Central memory CD8-positive, alpha-beta T cell (primary cell): ENCODE results near the gene LYSET.
"Not testable (repeated sequence)": the region's sequence is repeated elsewhere in the genome, so short reads cannot be mapped to it uniquely, and the experiment has no call there.

ENCODE experiments used
- ATAC-seq: fragments of 150-1000 bp; cut with Tn5 transposase; replicated peaks from 2 replicates; pipeline ENCODE4 v1.10.0; 2022; ENCODE audit warnings: mild to moderate bottlenecking, moderate FRiP score, moderate number of reproducible peaks; ENCODE audit not compliant: poor library complexity, severe bottlenecking; ENCODE audit errors: extremely low read depth
- DNase-seq, 2 donors: peaks; one replicate each; pipeline ENCODE4 v3.0.0; 2021; ENCODE audit warnings: low spot score in 2 of 2
- H3K27ac Mint-ChIP-seq: one replicate; pipeline ENCODE4 v1.8.0; 2022; ENCODE audit warnings: low read depth, mild to moderate bottlenecking, moderate library complexity, mixed read lengths
- H3K27me3 Mint-ChIP-seq: one replicate; pipeline ENCODE4 v1.8.0; 2022; ENCODE audit warnings: mixed read lengths
- H3K36me3 Mint-ChIP-seq: one replicate; pipeline ENCODE4 v1.8.0; 2022; ENCODE audit warnings: mild to moderate bottlenecking, moderate library complexity, mixed read lengths; ENCODE audit not compliant: insufficient read depth
- H3K4me1 Mint-ChIP-seq: one replicate; pipeline ENCODE4 v1.8.0; 2022; ENCODE audit warnings: mixed read lengths
- H3K4me3 Mint-ChIP-seq: one replicate; pipeline ENCODE4 v1.8.0; 2022; ENCODE audit warnings: mild to moderate bottlenecking, moderate library complexity, mixed read lengths
- H3K9me3 Mint-ChIP-seq: one replicate; pipeline ENCODE4 v1.8.0; 2022; ENCODE audit warnings: mixed read lengths

LYSET gene

GRCh38 chr14:93174731-93175130 is 10.4 kb upstream of the LYSET start:
- not testable (repeated sequence) for H3K9me3 Mint-ChIP-seq, H3K36me3 Mint-ChIP-seq, H3K4me3 Mint-ChIP-seq, H3K27ac Mint-ChIP-seq, ATAC-seq, H3K4me1 Mint-ChIP-seq, DNase-seq
- H3K27me3 Mint-ChIP-seq = peaks cover 13% of the 10 kb centered on the region

DNA sequence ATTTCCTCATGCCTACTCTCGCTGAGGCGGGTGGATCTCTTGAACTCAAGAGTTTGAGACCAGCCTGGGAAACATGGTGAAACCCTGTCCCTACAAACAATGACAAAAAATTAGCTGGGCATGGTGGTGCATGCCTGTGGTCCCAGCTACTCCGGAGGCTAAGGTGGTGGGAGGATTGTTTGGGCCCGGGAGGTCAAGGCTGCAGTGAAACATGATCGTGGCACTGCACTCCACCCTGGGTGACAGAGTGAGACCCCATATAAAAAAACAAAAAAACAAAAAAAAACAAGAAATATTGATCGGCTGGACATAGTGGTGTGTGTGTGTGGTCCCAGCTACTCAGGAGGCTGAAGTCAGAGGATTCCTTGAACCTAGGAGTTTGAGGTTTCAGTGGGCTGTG is 9.6 kb upstream of the LYSET start:
- Mint-ChIP-seq H3K9me3 (no peaks in the 10 kb centered on the region), H3K27ac (no peak overlapping the region), H3K36me3 (peaks cover 3% of the 10 kb centered on the region), H3K27me3 (peaks cover 13% of the 10 kb centered on the region), H3K4me1 (no peaks in the 10 kb centered on the region), H3K4me3 (no peak overlapping the region)
- no peak for ATAC-seq
- DNase-seq = no peak

DNA sequence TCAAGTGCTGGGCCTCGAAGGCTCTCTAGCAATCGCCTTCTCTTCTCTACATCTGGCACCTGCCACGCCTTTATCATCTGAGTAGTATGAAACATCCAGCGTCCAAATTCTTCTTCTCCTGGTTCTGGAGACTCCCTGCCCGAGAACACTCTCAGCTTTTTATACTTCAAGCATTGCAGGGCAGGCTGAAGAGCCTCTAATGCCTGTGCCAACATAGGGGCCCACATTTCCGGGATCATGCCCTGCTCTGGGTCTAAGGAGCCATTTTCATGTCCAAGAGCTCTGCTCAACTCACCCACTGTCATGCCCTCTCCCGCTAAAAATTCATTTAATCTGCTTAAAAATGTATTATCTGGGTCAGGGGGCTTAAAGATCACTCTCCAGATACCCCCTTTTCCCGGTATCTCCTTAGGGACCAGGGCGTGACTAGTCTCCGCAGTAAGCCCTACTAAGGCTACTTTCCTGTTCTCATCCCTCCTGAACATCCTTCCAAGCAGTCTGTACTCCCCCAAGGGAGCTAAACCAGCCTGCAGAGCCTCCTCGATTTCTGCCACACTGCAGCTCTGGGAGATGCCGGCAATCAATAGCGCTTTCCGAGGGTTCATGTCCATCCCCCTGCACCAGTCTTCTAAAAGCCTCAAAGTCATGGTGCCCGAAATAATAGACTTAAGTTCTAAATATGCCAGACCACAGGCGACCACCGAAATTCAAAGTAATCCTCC is 1.4 kb upstream of the LYSET start:
- H3K4me3 Mint-ChIP-seq = peak overlapping the region; percentile 87
- H3K4me1 Mint-ChIP-seq = peaks cover 27% of the 10 kb centered on the region
- DNase-seq = no peak

GRCh38 chr14:93185349-93185720 is 218 bp downstream of the LYSET start:
- H3K27me3 Mint-ChIP-seq = no peaks in the 10 kb centered on the region
- H3K9me3 Mint-ChIP-seq = no peaks in the 10 kb centered on the region
- peak; percentile 4 for ATAC-seq
- no peak for DNase-seq
- H3K4me1 Mint-ChIP-seq = peaks cover 27% of the 10 kb centered on the region
- H3K4me3 Mint-ChIP-seq = peak overlapping the region; percentile 87
- H3K36me3 Mint-ChIP-seq = peaks cover 28% of the 10 kb centered on the region
- H3K27ac Mint-ChIP-seq = peak overlapping the region; percentile 91

More for the DNA sequence above, 1.4 kb upstream of the LYSET start:
- Mint-ChIP-seq H3K27me3 (no peaks in the 10 kb centered on the region), H3K27ac (peak overlapping the region; percentile 91), H3K9me3 (no peaks in the 10 kb centered on the region), H3K36me3 (peaks cover 29% of the 10 kb centered on the region)
- no peak for ATAC-seq

DNA sequence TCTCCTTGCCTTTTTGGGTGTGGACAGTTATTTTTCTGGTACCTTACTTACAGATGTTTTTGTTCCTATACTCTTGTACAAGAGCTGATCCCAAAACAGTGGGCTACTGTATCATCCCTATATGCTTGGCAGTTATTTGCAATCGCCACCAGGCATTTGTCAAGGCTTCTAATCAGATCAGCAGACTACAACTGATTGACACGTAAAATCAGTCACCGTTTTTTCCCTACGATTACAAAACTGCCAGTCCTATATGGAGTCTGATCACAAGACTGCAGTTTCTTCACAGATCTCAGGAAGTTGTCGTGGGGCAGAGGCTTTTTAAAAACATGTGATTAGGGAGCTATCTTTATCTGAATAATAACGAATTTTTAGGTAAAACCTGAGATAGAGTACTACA is 1.3 kb downstream of the LYSET start:
- Mint-ChIP-seq H3K27me3 (no peaks in the 10 kb centered on the region), H3K27ac (no peak overlapping the region), H3K4me3 (peak overlapping the region; percentile 87), H3K36me3 (peaks cover 25% of the 10 kb centered on the region), H3K4me1 (peaks cover 27% of the 10 kb centered on the region), H3K9me3 (no peaks in the 10 kb centered on the region)
- ATAC-seq (no peak), DNase-seq (no peak)

DNA sequence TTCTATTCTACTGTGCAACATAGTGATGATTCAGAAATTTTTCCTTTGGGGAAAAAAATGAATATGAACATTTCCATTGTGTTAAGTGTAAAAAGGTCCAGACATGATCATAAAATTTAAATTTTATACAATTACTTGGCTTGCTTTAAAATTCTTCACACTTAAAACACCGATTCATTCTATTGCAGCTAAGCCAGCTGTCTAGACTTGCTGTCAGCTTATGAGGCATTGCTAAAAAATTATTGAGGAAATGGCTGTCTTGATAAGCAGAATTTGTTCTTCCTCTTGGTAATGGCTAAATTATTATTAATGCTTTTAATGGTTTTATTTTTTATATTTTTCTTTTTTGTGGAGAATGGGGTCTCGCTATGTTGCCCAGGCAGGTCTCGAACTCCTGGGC is 1.8 kb downstream of the LYSET start:
- H3K4me1 Mint-ChIP-seq = peaks cover 22% of the 10 kb centered on the region
- DNase-seq = no peak
- no peaks in the 10 kb centered on the region for H3K27me3 Mint-ChIP-seq
- no peak for ATAC-seq
- H3K9me3 Mint-ChIP-seq = no peaks in the 10 kb centered on the region
- no peak overlapping the region for H3K27ac Mint-ChIP-seq
- peaks cover 23% of the 10 kb centered on the region for H3K36me3 Mint-ChIP-seq
- no peak overlapping the region for H3K4me3 Mint-ChIP-seq

DNA sequence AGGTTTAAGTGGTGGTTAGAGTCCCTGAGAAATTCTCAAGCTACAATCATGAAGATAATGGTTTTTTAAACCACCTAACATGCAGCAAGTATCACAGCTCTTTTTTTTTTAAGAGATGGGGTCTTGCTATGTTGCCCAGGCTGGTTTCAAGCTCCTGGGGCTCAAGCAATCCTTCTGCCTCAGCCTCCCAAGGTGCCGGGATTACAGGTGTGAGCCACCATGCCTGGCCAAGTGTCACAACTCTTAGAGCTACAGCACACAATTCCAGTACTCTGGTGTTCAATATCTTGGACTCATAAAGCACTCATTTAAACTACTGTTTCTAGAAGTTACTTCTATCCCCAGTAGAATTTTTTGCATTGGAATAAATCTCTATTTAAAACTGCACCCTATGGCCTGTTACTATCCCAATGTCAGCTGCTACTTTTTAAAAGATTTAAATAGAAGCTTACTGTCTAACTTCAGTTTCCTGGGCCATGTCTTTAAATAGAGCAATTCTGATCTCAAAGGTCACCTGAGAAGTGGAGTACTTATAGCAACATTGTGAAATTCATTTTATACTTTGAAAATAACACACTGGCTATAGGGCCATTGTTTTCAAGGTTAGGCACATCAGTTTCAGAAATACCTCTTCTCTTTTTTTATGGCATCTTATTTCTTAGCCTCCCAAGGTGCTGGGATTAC is 10.3 kb downstream of the LYSET start:
- Mint-ChIP-seq H3K4me3 (no peak overlapping the region), H3K27ac (no peak overlapping the region), H3K27me3 (no peaks in the 10 kb centered on the region), H3K4me1 (no peaks in the 10 kb centered on the region), H3K36me3 (peaks cover 2% of the 10 kb centered on the region), H3K9me3 (no peaks in the 10 kb centered on the region)
- ATAC-seq (no peak), DNase-seq (no peak)

- Mint-ChIP-seq H3K4me3 (no peak overlapping the region), H3K36me3 (peaks cover 6% of the 10 kb centered on the region), H3K9me3 (no peaks in the 10 kb centered on the region), H3K27ac (no peak overlapping the region), H3K27me3 (no peaks in the 10 kb centered on the region), H3K4me1 (peaks cover 2% of the 10 kb centered on the region)
- no peak for DNase-seq
- no peak for ATAC-seq
Measured at GRCh38 chr14:93199031-93199430, 13.9 kb downstream of the LYSET start.

- no peak overlapping the region for H3K4me3 Mint-ChIP-seq
- no peak for DNase-seq
- no peak overlapping the region for H3K27ac Mint-ChIP-seq
- H3K4me1 Mint-ChIP-seq = peaks cover 17% of the 10 kb centered on the region
- peaks cover 8% of the 10 kb centered on the region for H3K36me3 Mint-ChIP-seq
- H3K9me3 Mint-ChIP-seq = no peaks in the 10 kb centered on the region
- H3K27me3 Mint-ChIP-seq = no peaks in the 10 kb centered on the region
- ATAC-seq = no peak
Measured at GRCh38 chr14:93200553-93200952, 15.4 kb downstream of the LYSET start.

GRCh38 chr14:93201155-93201704 is 16.1 kb downstream of the LYSET start:
- no peak for DNase-seq
- Mint-ChIP-seq H3K4me3 (no peak overlapping the region), H3K4me1 (peaks cover 24% of the 10 kb centered on the region), H3K27me3 (no peaks in the 10 kb centered on the region), H3K36me3 (peaks cover 11% of the 10 kb centered on the region), H3K9me3 (no peaks in the 10 kb centered on the region), H3K27ac (peak overlapping the region; percentile 61)
- ATAC-seq = no peak

- no peaks in the 10 kb centered on the region for H3K27me3 Mint-ChIP-seq
- H3K27ac Mint-ChIP-seq = peak within 1 kb of the TSS; percentile 72
- peaks cover 27% of the 10 kb centered on the region for H3K36me3 Mint-ChIP-seq
- peak within 1 kb of the TSS; percentile 97 for H3K4me3 Mint-ChIP-seq
- peaks cover 52% of the 10 kb centered on the region for H3K4me1 Mint-ChIP-seq
- peak; percentile 67 to 75 for DNase-seq
- H3K9me3 Mint-ChIP-seq = no peaks in the 10 kb centered on the region
- peak; percentile 90 for ATAC-seq
Measured at GRCh38 chr14:93206793-93207467, 21.8 kb downstream of the LYSET start, which contains the start of the genes GON7 and UBR7. TSS of gene GON7 (minus strand) at chr14:93207065. CDS start at chr14:93207037, 28 bp downstream. TSS of gene UBR7 (plus strand) at chr14:93207256. CDS start at chr14:93207292, 36 bp downstream.

GRCh38 chr14:93207468-93208308 is 22.6 kb downstream of the LYSET start:
- peak overlapping the region; percentile 97 for H3K4me3 Mint-ChIP-seq
- no peak for ATAC-seq
- DNase-seq = no peak

More at GRCh38 chr14:93207468-93208308, 22.6 kb downstream of the LYSET start:
- no peaks in the 10 kb centered on the region for H3K9me3 Mint-ChIP-seq
- peak overlapping the region; percentile 72 for H3K27ac Mint-ChIP-seq
- H3K4me1 Mint-ChIP-seq = peaks cover 52% of the 10 kb centered on the region
- peaks cover 33% of the 10 kb centered on the region for H3K36me3 Mint-ChIP-seq
- H3K27me3 Mint-ChIP-seq = no peaks in the 10 kb centered on the region
